ENCODE data around the gene MUC22.
"Not testable (repeated sequence)": the region's sequence is repeated elsewhere in the genome, so short reads cannot be mapped to it uniquely, and the experiment has no call there.

Gene MUC22

DNA sequence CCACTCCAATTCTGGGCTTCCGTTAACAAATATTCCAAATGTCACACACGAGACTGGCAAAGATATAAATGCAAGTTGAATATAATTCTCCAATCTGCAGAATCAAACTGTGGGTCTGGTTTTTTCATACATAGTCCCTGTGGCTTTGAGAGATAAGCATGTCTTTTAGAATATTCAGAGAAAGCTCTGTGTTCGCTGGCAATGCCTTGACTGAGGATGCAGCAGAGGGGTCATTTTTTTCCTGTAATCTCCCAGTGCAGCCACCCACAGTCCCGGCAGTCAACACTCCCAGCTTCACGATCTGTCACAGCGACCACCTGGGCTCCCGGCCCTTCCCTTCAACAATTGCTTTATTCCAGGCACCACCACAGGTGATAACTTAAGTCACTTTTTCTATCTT lies 30.5 kb downstream of the MUC22 start:
- no peak for DNase-seq

DNA sequence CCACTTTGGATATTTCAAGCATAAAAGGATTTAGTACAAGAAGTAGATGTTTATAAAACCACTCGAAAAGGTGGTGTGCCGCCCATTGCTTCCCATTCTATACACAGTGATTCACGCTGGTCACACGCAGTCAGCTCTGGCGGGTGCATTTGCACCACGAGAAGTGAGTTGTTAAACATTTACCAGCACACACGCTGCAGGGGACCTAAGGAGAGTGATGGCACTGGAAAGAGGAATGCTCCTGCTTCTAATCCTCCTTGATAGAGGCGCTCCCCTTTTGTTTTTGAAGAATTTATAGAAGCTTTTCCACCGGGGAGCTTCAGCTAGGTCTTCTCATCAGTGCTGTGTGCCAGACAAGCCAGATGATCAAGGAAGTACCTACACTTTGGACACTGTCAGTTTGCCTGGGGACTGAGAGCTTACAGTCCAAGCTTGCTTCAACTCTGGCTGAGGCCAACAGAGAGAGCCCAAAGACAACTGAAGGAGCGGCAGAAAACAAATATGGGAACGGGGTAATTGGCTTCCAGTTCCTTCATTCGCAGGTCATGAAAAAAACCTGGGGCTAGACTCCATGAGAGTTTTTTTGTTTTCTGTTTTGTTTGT lies 31.2 kb downstream of the MUC22 start:
- DNase-seq = peak; percentile 16

- DNase-seq = no peak
Observed at GRCh38 chr6:31042806-31043205, 32.5 kb downstream of the MUC22 start.

- no peak for DNase-seq
Observed at GRCh38 chr6:31048099-31048498, 37.8 kb downstream of the MUC22 start.

- no peak for DNase-seq
Observed at GRCh38 chr6:31049518-31049917, 39.2 kb downstream of the MUC22 start.

- not testable (repeated sequence) for DNase-seq
Observed at GRCh38 chr6:31053187-31053586, 42.9 kb downstream of the MUC22 start.

GRCh38 chr6:31053873-31054272 lies 43.6 kb downstream of the MUC22 start:
- DNase-seq = no peak

DNA sequence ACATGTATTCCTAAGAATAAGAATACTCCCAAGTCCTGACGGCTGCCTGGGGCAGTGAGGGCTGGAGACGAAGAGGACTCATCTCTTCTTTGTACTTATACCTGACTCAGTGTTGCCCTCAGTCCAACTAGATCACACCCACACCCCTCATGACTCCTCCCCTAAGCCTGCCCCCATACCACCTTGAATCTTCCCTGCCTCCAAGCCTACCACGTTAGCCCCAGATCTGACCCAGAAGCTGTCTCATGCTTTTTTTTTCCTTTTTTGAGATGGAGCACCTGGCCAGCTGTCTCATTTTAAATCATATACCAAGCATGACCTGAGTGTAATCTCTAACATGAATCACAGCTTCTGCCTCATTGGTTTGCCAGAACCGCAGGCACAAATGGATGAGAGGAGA lies 45.2 kb downstream of the MUC22 start:
- no peak for DNase-seq

GRCh38 chr6:31057426-31058003 lies 47.2 kb downstream of the MUC22 start:
- no peak for DNase-seq

DNA sequence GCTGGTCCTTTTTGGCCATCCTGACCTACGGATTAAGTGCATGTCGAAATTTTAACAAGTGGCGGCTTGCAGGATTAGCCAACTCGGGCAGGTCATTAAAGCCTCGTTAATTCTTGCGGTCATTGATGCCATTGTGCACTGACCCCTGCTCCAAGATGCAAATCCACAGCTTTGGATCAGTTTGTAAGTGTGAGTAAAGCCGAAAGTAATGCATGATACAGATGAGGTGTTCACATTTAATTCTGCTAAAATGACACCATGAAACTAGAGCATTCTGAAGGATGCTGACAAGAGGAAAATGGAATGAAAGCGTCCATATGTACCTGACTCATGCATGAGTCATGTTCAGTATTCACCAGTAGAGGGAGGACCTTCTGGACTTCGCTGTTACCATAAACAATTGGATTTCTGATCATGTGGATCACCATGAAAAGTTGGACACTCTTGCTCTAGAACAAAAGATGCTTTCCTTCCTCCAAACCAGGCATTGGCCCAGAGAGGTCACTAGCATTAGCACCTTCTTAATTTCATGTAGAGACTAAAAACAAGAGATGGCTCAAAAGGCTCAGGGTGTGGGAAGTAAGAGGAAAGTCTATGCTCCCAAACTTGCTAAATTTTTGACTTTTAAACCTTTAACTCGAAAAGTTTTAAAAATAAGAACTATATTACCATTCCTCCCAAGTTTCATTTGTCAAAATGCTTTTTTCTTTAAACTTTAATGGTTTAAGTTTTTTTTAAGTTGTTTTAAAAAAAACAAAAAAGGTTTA lies 48.0 kb downstream of the MUC22 start:
- no peak for DNase-seq

DNA sequence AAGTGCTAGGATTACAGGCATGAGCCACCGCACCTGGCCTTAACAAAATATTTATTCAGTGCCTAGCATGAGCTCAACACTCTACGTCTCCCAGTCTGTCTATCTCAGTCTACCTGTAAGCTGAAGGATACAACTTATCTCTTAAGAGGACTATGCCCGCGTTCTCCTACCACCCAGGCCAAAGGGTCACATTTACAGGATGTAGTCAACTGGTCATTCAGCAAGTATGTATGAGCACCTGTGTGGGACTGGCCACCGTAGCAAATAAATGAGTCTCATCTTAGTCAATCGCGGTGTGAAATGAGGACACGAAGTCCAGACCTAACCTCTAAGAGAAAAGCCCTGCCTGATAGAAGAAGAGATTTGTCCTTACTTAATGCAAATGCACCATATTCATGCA lies 49.9 kb downstream of the MUC22 start:
- no peak for DNase-seq

DNA sequence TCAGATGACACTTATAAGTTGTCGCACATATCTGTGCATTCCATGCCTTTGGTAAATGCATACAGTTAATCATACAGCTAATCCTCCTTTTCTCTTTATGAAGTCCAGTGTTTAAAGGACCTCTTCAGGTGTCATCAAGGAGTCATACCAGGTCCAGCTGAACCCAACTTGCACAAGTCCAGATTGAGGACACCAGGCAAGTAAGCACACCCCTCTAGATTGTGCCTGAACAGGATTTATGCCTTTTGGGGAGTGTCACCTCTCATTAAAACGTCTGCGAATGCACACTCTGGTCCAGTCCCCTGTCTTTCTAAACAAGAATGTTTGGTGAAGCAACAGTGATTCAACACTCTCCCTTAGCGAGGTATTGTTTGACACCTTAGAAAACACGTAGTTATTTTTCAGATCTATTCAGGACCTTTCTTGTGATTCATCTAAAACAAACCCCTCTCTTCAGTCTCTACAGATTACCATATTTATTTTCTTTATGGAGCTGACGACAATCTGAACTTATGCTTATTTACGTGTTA lies 53.7 kb downstream of the MUC22 start:
- no peak for DNase-seq

DNA sequence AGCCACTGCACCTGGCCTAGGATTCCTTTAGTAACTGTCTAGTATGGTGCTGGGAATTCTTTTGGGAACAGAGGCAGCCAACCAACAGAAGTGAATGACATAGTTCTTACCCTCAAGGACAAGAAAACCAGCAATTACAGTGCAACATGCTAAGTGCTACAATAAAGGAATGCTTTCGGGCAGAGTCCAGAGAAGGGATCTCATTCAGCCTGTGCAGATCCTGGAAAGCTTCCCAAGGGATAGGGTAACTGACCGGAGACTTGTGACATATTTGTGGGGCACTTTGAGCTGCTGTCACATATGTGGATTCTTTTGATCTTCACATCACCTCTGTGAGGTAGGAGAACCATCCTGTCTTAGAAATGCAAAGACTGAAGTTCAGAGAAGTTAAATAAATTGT lies 55.3 kb downstream of the MUC22 start:
- DNase-seq = no peak

DNA sequence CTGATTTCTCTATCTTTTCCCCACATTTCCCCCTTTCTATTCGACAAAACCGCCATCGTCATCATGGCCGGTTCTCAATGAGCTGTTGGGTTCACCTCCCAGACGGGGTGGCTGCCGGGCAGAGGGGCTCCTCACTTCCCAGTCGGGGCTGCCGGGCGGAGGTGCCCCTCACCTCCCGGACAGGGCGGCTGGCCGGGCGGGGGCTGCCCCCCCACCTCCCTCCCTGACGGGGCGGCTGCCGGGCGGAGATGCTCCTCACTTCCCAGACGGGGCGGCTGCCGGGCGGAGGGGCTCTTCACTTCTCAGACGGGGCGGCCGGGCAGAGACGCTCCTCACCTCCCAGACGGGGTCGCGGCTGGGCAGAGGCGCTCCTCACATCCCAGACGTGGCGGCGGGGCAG lies 56.8 kb downstream of the MUC22 start:
- DNase-seq = not testable (repeated sequence)

DNA sequence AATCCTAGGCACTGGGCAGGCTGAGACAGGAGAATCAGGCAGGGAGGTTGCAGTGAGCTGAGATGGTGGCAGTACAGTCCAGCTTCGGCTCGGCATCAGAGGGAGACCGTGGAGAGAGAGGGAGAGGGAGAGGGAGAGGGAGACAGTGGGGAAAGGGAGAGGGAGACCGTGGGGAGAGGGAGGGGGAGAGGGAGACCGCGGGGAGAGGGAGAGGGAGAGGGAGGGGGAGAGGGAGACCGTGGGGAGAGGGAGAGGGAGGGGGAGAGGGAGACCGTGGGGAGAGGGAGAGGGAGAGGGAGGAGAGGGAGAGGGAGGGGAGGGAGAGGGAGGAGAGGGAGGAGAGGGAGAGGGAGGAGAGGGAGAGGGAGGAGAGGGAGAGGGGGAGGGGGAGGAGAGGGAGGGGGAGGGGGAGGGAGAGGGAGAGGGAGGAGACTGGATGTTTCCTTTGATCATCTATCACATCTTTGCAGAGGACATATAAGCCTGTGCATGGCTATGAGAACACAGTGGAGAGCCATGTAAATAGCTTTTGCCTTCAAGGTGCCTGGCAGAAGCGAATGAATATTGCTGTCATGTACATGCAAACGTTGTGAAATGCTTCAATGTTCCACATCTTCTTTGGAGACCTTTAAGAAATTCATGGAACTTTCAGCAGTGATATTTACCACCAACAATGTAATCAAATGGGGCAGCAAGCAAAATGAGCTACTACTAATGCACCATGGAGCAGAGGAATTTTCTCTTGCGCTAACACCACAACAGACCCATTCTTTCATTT lies 57.8 kb downstream of the MUC22 start:
- not testable (repeated sequence) for DNase-seq

DNA sequence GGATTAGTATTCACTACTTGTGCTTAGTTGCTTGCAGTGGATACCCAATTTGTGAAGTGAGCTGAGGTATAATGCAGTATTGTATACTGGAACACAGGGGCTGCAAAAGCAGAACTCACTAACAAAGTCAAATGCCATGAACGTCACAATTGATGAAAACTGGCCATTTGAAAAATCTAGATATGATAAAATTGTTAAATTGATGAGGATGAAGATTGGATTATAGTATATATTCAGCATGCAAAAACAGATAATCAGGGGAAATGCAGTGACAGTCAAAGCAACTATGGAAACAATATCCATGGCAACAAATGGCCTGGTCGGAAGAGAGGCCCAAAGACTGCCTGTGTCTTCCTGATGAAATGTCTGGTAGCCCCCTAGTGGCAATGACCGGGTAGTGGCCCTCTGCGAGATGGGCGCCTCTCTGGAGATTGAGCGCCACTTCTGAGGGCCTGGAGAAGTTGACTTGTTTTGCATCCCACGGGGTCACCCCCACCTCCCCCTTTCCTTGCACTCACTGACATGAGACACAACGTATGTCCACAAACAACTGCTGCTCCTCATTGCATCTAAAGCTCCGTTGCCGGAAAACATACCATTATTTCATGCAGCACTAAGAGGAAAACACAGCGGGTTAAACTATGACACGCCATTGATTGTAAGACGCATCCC lies 58.5 kb downstream of the MUC22 start:
- DNase-seq = peak; percentile 42

- DNase-seq = no peak
Observed at GRCh38 chr6:31070711-31071197, 60.5 kb downstream of the MUC22 start.

DNA sequence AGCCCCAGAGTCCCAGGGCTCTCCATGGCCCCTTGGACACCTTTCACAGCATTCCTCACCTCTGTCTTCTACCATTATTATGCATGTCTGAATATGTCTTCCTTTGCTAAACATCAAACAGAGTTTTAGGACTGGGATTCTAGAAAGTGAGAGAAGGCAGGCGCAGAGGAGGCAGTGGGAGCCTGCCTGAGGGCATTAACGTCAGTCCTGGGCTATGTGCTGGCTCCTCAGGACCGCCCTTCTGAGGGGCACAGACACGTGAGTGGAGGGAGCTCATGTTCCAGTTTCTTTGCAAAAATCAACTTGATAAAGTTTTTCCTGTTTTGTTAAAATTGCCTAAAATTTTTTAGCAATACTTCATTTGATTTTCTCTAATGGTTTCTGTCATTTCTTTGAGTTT lies 64.1 kb downstream of the MUC22 start:
- DNase-seq = no peak

- no peak for DNase-seq
Observed at GRCh38 chr6:31075528-31075927, 65.3 kb downstream of the MUC22 start.

DNA sequence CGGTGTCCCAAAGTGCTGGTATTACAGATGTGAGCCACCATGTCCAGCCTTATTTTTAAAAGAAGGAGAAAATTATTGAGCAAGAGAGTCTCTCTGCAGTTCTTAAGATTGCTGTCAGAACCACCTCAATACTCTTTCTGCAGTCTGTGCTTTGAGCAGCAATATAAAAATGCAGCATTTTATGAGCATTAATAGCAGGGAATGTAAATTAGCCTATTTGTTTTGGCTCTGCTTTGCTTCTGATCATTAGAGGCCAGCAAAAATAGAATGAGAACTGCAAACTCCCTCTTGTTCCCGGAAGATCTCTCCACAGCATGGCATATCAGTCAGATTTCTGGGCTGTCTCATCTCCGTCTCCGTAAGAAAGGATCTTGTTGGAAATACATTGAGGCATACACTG lies 66.3 kb downstream of the MUC22 start:
- no peak for DNase-seq

- DNase-seq = no peak
Observed at GRCh38 chr6:31079656-31080261, 69.5 kb downstream of the MUC22 start.

- no peak for DNase-seq
Observed at GRCh38 chr6:31081872-31082271, 71.6 kb downstream of the MUC22 start.

All from NCI-H187 treated with DMSO at 0.1 percent for 48 hours (cell line).